OCI-LY7 (cell line): ENCODE results near the gene FBXO45. TPM values are rescaled to one million over a fixed set of nuclear protein-coding genes. Genes with fewer than 3 reads are reported as not detected.
"Not testable (repeated sequence)": the region's sequence is repeated elsewhere in the genome, so short reads cannot be mapped to it uniquely, and the experiment has no call there.

ENCODE experiments used
- BruUV-seq: library from RNA; stranded (reverse); fragments of 400-500 nt; replicated peaks from 2 replicates; lab custom pipeline; 2021; lab: Mats Ljungman, UMichigan
- CTCF ChIA-PET: fragments of 300-600 bp; sonication (Branson Sonifier 250); formaldehyde crosslinking; loops from one replicate; lab custom pipeline; 2022; ENCODE audit warnings: antibody characterized with exemption; ENCODE audit not compliant: unreplicated experiment; lab: Charles Lee
- POLR2A ChIA-PET: fragments of 300-600 bp; sonication (Branson Sonifier 250); formaldehyde crosslinking; loops from one replicate; lab custom pipeline; 2022; ENCODE audit warnings: antibody characterized with exemption; lab: Charles Lee
- DNase-seq: peaks from one replicate; pipeline ENCODE4 v3.0.0-alpha.2; 2015; ENCODE audit warnings: low spot score
- H2AFZ ChIP-seq: fragments of 200-600 bp; sonication (generic), shearing (Covaris generic); 2 replicates; pipeline ENCODE4 v1.6.1; 2014; ENCODE audit warnings: mild to moderate bottlenecking, antibody characterized with exemption, low read length, moderate library complexity
- H3K27ac ChIP-seq: fragments of 200-600 bp; sonication (generic); 2 replicates; pipeline ENCODE4 v1.5.1; 2014; ENCODE audit warnings: mixed run types, low read depth, mild to moderate bottlenecking, moderate library complexity, low read length, inconsistent platforms; ENCODE audit not compliant: poor library complexity, severe bottlenecking
- H3K36me3 ChIP-seq: fragments of 200-600 bp; sonication (generic); 2 replicates; pipeline ENCODE4 v1.6.1; 2014; ENCODE audit warnings: mild to moderate bottlenecking, antibody characterized with exemption, low read length, moderate library complexity, mixed read lengths; ENCODE audit not compliant: insufficient read depth
- H3K4me1 ChIP-seq: fragments of 200-600 bp; sonication (generic); 2 replicates; pipeline ENCODE4 v1.5.1; 2014; ENCODE audit warnings: mild to moderate bottlenecking, low read length; ENCODE audit not compliant: insufficient read depth, poor library complexity, severe bottlenecking
- H3K4me2 ChIP-seq: fragments of 200-600 bp; sonication (generic); 2 replicates; pipeline ENCODE4 v1.6.1; 2014; ENCODE audit warnings: mild to moderate bottlenecking, low read length
- H3K4me3 ChIP-seq: fragments of 200-600 bp; sonication (generic); 2 replicates; pipeline ENCODE4 v1.5.1; 2014; ENCODE audit warnings: mild to moderate bottlenecking, low read depth, low read length; ENCODE audit not compliant: poor library complexity, severe bottlenecking
- H3K79me2 ChIP-seq: fragments of 200-600 bp; sonication (generic); 2 replicates; pipeline ENCODE4 v1.6.1; 2016; ENCODE audit warnings: low read depth, mild to moderate bottlenecking, low read length, moderate library complexity, mixed read lengths; ENCODE audit not compliant: insufficient read depth
- H3K9me2 ChIP-seq: fragments of 200-600 bp; sonication (generic); 2 replicates; pipeline ENCODE4 v1.6.1; 2016; ENCODE audit warnings: mild to moderate bottlenecking, low read length, mixed read lengths; ENCODE audit not compliant: insufficient read depth
- H3K9me3 ChIP-seq: fragments of 200-600 bp; sonication (generic); 2 replicates; pipeline ENCODE4 v1.6.1; 2014; ENCODE audit warnings: mild to moderate bottlenecking, mixed run types, low read length, mixed read lengths
- H4K20me1 ChIP-seq: fragments of 200-600 bp; sonication (generic); 2 replicates; pipeline ENCODE4 v1.6.1; 2014; ENCODE audit warnings: mild to moderate bottlenecking, antibody characterized with exemption, low read length, moderate library complexity, mixed read lengths; ENCODE audit not compliant: insufficient read depth
- CTCF ChIP-seq: fragments of 200-600 bp; sonication (generic); conservative IDR thresholded peaks from 2 replicates; pipeline ENCODE4 v1.5.1; 2014; ENCODE audit warnings: mild to moderate bottlenecking, antibody characterized with exemption, low read length, moderate library complexity, mixed read lengths
- EZH2phosphoT487 ChIP-seq: fragments of 200-600 bp; sonication (generic); IDR thresholded peaks from 2 replicates; pipeline ENCODE4 v1.6.1; 2018; ENCODE audit warnings: low read depth, borderline replicate concordance, mild to moderate bottlenecking, mixed run types, antibody characterized with exemption, low read length, moderate library complexity, mixed read lengths
- intact Hi-C: fragments of 100-400 bp; cut with micrococcal nuclease; formaldehyde crosslinking; loops from one replicate; pipeline ENCODE4 v1.10.0; 2022; ENCODE audit not compliant: unreplicated experiment
- total RNA-seq, 2 experiments: library from RNA; depleted of rRNA in 1 of 2; stranded (reverse); fragments of >200 nt in 1 of 2; shearing (Covaris generic) in 1 of 2; gene quantifications; 2 replicates each; pipeline ENCODE4 v1.2.3, GENCODE V29; 2014 to 2022

FBXO45 gene
- total RNA-seq, 2 experiments from 2014 or later, result 10.6 to 15.5 TPM

- no peak overlapping the region for H3K4me3 ChIP-seq
- H3K79me2 ChIP-seq, result no peaks in the 10 kb centered on the region
- intact Hi-C loops, result no loop called here
- peak overlapping the region; percentile 13; the same call in 1 of the 2 replicates for H2AFZ ChIP-seq
- no peak overlapping the region for H3K27ac ChIP-seq
- TF ChIP-seq CTCF (no peak), EZH2phosphoT487 (no peak)
- ChIA-PET CTCF (no interaction called here), POLR2A (interaction anchor here (0.7 to 1.3 kb wide), 3 partner anchors 13 to 23 kb away, joined by 3 to 4 read pairs (median 3); no protein-coding TSS in a partner anchor)
- H3K4me2 ChIP-seq, result no peak overlapping the region
- DNase-seq, result no peak
- H3K36me3 ChIP-seq, result no peaks in the 10 kb centered on the region
- no peaks in the 10 kb centered on the region for H3K9me3 ChIP-seq
- H3K9me2 ChIP-seq, result no peaks in the 10 kb centered on the region
- no peaks in the 10 kb centered on the region for H3K4me1 ChIP-seq
- BruUV-seq, result no TSS peak
- no peaks in the 10 kb centered on the region for H4K20me1 ChIP-seq
These were observed 27.9 kb downstream of the FBXO45 start for GRCh38 chr3:196596355-196596754.

GRCh38 chr3:196597971-196598733 is 29.7 kb downstream of the FBXO45 start:
- intact Hi-C loops, H4K20me1 ChIP-seq, H3K27ac ChIP-seq, H3K36me3 ChIP-seq, H3K9me2 ChIP-seq, H3K9me3 ChIP-seq, H3K79me2 ChIP-seq, H2AFZ ChIP-seq, BruUV-seq, H3K4me3 ChIP-seq, H3K4me2 ChIP-seq, DNase-seq, H3K4me1 ChIP-seq, CTCF ChIA-PET: not testable (repeated sequence)
- POLR2A ChIA-PET, result interaction anchor here (0.5 kb wide), 1 partner anchor 1598 kb away, joined by 3 read pairs; no protein-coding TSS in a partner anchor

- Histone ChIP-seq H3K4me3 (no peak overlapping the region), H3K9me3 (no peaks in the 10 kb centered on the region), H3K9me2 (no peaks in the 10 kb centered on the region), H3K79me2 (no peaks in the 10 kb centered on the region), H3K36me3 (no peaks in the 10 kb centered on the region), H4K20me1 (no peaks in the 10 kb centered on the region), H3K27ac (no peak overlapping the region), H3K4me2 (no peak overlapping the region), H2AFZ (no peak overlapping the region), H3K4me1 (peaks cover 13% of the 10 kb centered on the region)
- ChIA-PET CTCF (no interaction called here), POLR2A (no interaction called here)
- TF ChIP-seq EZH2phosphoT487, result no peak
- no peak for TF ChIP-seq CTCF
- intact Hi-C loops, result loop anchor here (10.0 kb wide), 1 partner anchor 235 kb away; no protein-coding TSS in a partner anchor
- DNase-seq, result no peak
- no TSS peak for BruUV-seq
These were observed 31.3 kb downstream of the FBXO45 start for GRCh38 chr3:196599734-196600128.
